DMS79 (cell line): ENCODE results near the gene IGFL2.
"Not testable (repeated sequence)": the region's sequence is repeated elsewhere in the genome, so short reads cannot be mapped to it uniquely, and the experiment has no call there.

Experiments used
- DNase-seq: peaks from one replicate; lab custom pipeline; 2025; lab: John Stamatoyannopoulos, UW

IGFL2 gene

DNA sequence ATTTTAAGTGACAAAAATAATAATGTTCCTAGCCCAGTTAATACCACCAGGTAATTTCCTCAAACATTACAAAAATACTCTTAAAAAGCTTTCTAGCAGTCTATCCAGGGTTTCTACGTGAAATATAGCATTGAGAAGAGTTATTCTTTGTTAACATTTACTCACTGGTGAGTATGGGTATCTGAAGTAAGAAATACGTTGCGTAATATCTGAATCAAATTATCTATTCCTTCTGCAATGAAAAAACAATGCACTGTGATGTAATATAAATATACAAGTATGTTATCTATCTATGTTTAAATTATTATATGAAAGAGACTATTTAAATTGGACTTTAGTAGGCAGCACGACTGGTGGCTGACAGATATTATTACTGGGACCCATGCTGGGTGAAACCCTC lies 5.7 kb upstream of the IGFL2 start:
- DNase-seq, result no peak

DNA sequence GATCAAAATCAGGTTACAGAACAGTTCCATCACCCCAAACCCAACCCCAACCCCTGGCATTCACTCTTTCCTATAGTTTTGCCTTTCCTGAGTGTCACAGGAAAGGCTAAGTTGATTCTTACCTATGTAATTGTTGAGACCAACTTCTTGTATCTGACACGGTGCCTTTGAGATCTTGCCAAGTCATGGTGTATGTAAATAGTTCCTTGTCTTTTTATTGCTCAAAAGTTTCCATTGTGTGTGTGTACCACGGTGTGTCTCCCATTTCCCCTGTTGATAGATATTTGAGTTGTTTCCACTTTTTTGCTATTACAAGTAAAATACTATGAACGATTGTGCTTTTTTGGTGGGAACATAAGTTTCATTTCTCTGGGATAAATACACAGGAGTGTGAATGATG lies 3.3 kb upstream of the IGFL2 start:
- no peak for DNase-seq

DNA sequence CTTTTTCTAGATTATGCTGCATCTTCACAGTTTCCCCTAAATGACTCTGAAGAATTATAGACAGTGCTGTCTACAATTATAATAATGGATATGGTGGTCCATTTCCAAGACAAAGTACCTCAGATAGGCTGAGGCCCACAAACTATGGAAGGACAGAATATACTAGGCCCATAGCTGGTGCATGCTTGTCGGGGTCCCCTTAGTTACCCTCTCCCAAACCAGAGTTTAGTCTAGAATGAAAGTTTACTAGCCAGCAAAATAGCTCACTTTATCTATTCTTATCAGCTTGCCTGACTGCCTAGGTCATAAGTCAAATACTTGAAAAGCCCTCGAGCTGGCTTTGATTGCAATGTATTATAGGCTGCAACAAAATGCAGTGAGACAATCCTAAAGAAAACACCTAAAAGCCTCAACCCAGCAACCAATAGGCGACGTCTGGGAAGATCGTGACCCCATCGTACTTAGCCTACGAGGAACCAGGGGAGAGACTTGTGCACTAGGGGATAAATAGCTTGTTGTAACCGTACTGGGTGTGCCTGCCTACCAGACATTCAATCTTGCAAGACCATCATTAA lies 785 bp upstream of the IGFL2 start:
- no peak for DNase-seq

DNA sequence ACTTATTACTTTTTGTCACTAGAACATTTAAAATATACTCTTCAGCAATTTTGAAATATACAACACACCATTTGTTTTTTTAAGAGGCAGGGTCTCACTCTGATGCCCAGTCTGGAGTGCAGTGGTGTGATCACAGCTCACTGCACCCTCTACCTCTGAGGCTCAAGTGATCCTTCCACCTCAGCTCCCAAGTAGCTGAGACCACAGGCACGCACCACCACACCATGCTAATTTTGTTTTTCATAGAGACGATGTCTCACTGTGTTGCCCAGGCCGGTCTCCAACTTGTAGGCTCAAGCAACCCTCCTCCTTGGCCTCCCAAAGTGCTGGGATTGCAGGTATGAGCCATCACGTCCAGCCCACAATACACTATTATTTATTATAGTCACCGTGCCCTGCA lies 2.6 kb downstream of the IGFL2 start:
- no peak for DNase-seq

DNA sequence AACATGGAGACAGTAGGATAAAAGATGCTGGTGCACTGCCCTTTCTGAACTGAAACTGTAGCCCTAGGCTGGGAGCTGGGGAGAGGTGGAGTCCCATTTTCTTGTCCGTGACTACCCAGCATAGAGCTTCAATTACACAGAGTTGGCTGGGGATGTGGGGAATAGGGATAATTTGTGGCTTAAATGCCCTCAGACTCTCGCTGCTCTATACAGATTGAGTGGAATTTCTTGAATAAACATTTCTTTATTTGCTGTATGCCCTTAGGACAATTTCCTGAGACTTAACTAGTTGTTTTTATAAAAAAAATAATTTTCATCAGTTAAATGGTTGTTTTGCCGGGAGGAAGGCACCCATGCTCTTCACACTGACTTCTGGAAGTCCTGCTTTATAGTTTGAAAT lies 7.2 kb downstream of the IGFL2 start:
- DNase-seq, result no peak

DNA sequence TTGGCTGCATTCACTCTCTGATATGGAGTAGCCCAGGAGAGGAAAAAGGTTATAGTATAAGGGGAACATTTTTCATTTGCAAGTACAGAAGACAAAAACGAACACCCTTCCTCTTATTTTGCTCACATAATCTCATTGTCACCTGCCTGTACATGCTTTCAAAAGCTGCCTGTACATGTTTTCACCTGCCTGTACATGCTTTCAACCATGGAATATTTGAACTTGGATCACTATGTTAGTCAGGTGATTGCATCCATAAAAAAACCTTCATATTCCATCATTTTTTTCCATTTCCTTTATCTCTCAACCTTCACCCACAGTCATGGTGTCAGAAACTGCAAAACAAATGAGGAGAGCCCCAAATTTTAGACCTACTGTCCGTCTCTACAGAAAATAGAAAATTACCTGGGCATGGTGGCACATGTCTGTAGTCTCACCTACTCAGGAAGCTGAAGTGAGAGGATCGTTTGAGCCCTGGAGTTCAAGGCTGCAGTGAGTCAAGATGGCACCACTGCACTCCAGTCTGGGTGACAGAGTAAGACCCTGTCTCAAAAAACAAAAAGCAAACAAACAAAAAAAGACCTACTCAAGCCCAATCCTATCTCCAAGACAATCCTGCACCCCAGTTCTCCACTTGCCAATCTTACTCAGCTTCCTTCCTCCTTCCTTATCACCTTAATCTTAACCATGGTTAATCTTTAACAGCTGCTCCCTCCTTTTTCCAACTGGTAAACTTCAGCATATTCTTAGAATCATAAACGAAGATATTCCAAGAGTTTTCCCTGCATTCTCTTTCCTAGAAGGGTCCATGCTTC lies 11.6 kb downstream of the IGFL2 start:
- DNase-seq, result no peak

DNA sequence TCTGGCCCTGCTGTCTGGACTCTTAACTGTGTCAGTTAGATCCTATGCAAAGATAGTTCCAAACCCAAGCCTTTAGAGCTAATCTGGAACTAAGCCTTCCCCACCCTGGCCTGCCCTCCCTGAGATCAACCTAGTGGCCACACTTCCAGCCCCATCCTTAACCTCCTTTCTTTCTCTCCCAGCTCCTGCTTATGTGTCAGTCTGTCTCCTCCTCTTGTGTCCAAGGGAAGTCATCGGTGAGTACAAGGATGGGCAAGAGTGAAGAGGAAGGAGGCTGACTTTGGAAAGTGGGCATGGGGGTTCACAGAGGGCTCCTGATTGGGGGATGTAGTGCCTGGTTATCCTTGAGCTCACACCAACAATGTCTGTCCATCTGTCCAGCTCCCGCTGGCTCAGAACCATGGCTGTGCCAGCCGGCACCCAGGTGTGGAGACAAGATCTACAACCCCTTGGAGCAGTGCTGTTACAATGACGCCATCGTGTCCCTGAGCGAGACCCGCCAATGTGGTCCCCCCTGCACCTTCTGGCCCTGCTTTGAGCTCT lies 12.3 kb downstream of the IGFL2 start:
- no peak for DNase-seq

DNA sequence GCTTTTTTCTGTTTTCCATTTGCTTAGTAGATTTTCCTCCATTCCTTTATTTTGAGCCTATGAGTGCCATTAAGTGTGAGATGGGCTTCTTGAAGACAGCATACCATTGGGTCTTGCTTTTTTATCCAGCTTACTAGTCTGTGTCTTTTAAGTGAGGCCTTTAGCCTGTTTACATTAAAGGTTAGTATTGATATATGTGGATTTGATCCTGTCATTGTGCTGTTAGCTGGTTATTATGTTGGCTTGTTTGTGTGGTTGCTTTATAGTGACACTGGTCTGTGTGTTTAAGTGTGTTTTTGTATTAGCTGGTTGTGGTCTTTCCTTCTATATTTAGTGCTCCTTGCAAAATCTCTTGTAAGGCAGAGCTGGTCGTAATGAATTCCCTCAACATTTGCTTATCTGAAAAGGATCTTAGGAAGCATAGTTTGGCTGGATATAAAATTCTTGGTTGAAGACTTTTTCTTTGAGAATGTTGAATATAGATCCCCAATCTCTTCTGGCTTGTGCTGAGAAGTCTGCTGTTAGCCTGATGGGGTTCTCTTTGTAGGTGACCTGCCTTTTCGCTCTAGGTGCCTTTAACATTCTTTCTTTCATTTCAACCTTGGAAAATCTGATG lies 13.7 kb downstream of the IGFL2 start:
- DNase-seq, result not testable (repeated sequence)

DNA sequence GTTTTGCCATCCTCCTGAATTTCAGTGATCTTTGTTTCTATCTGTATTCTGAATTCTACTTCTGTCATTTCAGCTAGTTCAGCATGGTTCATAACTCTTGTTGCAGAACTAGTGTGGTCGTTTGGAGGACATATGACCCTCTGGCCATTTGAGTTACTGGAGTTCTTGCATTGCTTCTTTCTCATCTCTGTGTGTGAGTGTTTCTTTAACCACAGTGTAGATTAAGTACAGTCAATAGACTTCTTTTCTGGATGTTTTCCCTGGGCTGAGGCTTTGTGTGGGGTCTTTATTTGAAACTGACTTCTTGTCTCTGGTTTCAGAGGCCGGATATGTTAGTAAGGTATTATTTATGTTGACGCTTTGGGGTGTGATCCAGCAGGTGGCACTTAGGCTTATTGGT lies 14.7 kb downstream of the IGFL2 start:
- DNase-seq, result no peak

DNA sequence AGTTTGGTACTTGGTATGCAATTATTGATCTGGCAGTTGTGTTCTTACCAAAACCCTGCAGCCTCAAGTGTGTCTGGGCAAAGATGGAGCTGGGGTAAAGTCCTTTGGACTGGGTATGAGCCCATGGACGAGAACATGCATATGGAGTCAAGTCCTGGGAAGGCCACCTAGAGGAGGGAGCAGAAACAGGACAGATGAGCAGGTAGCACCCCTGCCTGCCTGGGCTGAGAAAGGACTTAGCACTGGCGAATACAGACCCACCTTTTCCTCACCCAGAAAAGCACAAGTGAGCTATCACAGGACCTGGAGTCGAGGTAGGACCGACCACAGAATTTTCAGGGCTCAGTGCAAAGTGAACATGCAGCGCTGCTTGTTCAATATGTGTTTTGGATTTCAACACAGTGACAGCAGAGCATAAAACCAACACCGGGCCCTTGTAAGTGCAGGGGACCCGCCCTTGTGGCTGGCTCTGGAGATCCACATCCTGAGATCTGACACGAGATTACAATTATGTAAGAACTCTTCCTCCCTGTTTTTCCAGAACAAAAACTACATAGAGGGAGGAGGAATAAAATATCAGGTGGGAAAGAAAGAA lies 25.9 kb downstream of the IGFL2 start:
- no peak for DNase-seq

DNA sequence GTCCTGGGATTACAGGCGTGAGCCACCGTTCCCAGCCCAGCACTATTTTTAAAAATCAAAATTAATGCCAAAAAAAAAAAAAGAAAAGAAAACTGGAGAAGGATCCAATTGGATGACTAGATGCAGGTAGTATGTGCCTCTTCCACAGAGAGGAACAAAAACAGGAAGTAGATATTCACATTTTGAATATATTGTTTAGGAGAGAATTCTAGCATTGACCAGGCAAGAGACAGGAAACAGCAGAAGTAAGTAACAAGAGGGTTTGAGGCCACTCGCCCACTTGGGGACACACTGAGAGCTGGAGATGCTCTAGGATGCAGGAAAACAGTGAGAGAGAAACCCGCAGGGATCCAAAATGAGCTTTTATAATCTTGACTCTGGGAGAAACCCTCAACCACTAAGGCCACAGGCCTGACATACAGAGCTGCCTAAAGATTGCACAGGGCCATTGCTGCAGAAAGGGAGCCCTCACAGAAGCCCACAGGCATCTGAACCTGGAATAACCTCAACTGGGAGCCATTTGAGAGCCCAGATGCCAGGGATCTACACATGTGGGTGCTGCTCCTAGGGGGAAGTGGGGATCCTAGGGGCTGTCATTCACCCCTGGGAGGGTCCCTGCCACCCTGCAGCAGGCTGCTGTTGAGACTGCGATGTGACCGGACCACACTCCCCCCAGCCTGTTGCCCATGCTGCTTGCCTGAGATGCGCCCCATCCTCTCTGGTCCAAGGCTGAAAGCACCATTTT lies 28.2 kb downstream of the IGFL2 start:
- DNase-seq, result no peak

DNA sequence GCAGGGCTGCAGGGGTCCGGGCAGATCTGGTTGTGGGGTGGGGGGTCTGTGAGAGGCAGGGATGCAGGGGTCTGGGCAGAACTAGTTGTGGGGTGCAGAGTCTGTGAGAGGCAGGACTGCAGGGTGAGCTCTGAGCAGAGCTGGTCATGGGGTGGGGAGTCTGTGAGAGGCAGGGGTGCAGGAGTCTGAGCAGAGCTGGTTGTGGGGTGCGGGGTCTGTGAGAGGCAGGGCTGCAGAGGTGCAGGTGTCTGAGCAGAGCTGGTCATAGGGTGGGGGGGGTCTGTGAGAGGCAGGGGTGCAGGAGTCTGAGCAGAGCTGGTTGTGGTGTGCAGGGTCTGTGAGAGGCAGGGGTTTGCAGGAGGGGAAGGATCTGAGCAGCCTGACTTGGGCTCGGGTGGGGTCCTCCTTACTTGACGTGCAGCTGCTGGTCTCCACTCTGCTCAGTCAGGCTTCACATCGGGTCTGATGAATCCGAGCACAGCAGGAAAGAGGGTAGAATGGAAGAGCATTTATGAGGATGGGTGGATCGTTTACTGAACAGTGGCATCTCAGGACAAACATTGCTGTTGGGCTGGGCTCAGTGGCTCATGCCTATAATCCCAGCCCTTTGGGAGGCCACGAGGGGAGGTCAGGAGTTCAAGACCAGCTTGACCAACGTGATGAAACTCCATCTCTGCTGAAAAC lies 31.2 kb downstream of the IGFL2 start:
- DNase-seq, result no peak

DNA sequence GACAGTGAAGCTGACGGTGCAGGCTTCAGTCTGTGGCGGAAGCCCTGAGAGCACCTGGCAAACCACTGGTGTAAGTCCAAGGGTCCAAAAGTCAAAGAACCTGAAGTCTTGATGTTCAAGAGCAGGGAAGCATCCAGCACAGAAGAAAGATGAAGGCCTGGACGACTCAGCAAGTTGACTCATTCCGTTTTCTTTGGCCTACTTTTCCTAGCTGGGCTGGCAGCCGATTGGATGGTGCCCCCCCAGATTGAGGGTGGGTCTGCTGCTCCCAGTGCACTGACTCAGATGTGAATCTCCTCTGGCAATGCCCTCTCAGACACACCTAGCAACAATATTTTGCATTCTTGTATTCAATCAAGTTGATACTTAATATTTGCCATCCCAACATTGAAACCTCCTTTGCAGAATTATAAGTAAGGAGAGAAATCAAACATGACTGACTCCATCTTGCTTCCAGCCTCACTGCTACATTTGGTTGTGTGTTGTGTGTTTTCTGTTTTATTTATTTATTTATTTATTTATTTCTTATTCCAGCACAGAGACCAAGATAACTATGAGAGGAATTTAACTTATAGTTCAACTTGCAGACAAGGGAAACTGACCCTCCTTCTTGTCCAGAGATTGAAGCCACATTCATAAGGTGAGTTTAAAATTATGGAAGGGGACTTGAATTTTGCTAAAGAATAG lies 32.8 kb downstream of the IGFL2 start:
- DNase-seq, result no peak

DNA sequence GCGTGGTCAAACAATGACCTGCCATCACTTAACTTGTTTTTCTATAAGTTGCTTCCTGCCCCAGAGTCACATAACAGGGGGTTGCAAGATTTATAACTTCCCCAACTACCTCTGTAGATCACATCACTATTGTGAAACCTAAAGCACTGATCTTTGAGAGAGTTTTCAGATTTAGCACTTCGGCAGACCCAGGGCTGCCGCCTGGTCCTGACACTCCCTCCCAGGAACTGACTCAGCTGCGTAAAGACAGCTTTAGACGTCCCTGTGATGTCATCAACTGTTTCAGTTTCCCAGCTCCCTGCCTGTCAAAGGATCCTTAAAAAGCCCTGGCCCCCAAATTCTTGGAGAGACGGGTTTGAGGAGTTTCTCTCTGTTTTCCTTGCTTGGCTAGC lies 33.3 kb downstream of the IGFL2 start:
- DNase-seq, result no peak

DNA sequence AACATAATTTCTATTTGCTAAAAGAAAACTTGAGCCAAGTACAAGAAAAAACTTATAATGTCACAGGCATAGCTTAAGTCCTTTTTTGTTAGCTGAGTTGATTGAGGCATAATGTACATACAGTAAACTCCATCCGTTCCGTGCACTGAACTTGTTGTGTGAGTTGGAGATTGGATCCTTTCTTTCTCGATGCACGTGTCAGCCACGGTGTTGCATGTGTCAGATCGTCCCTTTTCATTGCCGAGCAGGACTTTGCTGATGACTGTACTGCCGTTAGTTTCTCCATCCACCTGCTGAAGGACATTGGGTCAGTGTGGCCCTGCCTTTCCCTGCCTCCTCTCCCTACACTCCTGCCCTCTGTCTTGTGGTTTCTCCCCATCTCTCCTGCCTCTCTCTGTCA lies 34.4 kb downstream of the IGFL2 start:
- no peak for DNase-seq

DNA sequence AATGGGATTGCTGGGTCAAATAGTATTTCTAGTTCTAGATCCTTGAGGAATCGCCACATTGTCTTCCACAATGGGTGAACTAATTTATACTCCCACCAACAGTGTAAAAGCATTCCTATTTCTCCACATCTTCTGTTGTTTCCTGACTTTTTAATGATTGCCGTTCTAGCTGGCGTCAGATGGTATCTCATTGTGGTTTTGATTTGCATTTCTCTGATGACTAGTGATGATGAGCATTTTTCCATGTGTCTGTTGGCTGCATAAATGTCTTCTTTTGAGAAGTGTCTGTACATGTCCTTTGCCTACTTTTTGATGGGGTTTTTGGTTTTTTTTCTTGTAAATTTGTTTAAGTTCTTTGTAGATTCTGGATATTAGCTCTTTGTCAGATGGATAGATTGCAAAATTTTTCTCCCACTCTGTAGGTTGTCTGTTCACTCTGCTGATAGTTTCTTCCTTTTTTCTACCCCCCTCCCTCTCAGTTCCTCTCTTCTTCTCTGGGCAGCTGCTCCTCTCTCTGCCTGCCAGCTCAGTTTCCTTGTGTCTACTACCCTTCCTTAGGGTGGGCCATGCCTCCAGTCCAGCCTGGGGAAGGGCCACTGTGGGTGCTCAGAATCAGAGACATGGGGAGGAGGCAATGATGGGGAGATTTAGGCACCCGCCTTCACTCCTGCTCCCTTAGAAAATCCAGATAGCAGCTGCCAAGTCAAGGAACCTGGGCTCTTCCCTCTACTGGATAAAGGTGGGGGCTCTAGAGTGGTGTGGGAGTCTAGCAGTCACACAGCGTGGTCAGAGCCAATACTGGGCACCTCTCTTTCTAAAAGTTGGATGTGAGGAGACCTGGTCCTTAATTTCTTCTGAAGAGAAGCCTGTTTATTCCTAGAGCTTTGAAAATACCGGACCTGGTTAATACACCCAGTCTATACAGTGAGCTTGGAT lies 37.0 kb downstream of the IGFL2 start:
- DNase-seq, result not testable (repeated sequence)

DNA sequence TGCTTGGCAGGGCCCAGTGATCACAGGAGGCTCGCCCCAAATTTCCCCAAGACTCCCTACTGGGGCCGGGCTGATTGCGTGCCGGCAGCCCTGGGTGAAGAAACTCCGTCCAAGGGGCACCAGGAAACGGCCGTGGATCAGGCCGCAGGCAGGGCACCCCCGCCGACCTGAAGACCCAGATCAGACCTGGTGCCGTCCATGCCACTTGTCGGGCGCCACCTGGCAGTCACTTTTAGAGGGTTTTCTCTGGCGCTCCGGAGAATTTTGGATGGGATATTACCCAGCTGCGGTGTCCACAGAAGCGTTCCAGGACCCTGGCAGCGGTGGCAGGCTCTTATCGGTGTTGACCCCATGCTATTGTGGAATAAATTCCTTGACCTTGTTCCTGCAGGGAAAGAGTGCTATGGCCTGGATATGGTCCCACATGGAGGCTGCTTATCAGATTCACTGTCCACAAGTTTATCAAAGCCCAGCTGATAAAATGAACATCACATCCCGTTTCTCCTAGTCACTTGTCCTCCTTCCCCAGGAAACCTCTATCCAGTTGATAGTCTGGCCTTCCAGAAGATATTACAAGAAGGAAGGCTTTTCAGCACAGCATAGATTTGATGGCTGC lies 38.2 kb downstream of the IGFL2 start:
- no peak for DNase-seq

DNA sequence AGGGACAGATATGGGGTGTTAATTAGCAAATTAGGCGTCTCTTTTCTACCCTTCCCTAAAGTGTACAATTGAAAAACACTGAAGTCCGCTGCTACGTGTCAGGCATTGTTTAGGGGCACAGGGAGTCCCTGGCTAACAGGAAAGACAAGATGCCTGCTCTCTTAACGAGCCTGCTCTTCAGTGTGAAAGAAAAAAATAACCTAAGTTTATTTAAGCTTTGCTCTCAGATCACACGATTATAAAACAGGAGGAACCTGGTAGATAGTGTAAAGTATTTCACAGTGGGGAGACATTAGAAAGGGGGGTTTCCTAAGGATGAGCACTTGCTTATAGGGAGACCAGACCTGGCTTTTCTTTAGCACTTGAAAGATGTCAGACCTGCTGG lies 38.7 kb downstream of the IGFL2 start:
- DNase-seq, result no peak
